Urinary bladder (tissue), 4 donors: ENCODE measurements around the gene CARS1. TPM values are rescaled to one million over a fixed set of nuclear protein-coding genes. Genes with fewer than 3 reads are reported as not detected.

Experiments used
- DNase-seq: peaks from one replicate; pipeline ENCODE4 v3.0.0-alpha.2; 2015; ENCODE audit errors: extremely low spot score
- H3K27ac ChIP-seq: one replicate; pipeline ENCODE4 v1.5.1; 2013; ENCODE audit warnings: low read depth, mild to moderate bottlenecking, moderate library complexity
- H3K36me3 ChIP-seq: one replicate; pipeline ENCODE4 v1.6.1; 2013; ENCODE audit warnings: mild to moderate bottlenecking, moderate library complexity; ENCODE audit not compliant: insufficient read depth
- H3K4me1 ChIP-seq: one replicate; pipeline ENCODE4 v1.6.1; 2013; ENCODE audit warnings: mild to moderate bottlenecking, moderate library complexity; ENCODE audit not compliant: insufficient read depth
- H3K4me3 ChIP-seq: one replicate; pipeline ENCODE4 v1.5.1; 2013; ENCODE audit warnings: low read depth, low read length
- WGBS: extraction: QIAGEN DNeasy Blood & Tissue Kit; methylation state at CpG from one replicate; pipeline ENCODE4 v1.1.7; 2013; 5-methylcytosine and 5-hydroxymethylcytosine counted together
- polyA plus RNA-seq: library from polyadenylated mRNA; stranded (reverse); fragments of 200-250 nt; gene quantifications from one replicate; pipeline ENCODE4 v1.2.3, GENCODE V29; 2013
- total RNA-seq: library from RNA; depleted of rRNA; stranded (reverse); fragments of >200 nt; gene quantifications from one replicate; pipeline ENCODE4 v1.2.3, GENCODE V29; 2014
- donor health status: healthy with polysubstance abuse.
- donor health status: healthy.

Gene CARS1
- total and polyA plus RNA-seq, 2 donors, result 16.1 to 32.2 TPM

DNA sequence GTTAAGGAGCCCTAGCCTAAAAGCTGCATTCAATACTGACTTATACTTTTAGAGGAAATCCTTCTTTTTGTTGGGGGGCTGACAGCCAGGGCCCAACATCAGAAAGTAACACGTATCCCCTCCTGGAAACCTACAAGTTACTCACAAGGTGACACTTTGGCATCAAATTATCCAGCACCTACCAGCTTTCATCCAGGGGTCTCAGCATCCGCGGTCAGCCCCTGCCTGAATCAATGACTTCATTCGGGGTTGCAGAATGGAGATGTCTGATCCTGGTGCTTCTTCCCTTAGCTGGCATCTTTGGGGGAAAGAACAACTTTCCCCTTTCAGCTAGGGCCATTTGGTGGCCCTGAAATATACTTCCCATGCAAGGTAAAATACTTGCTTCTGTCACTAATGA lies 59.8 kb downstream of the CARS1 start:
- no peak for DNase-seq
- no peaks in the 10 kb centered on the region for H3K36me3 ChIP-seq
- H3K4me1 ChIP-seq, result no peaks in the 10 kb centered on the region
- H3K4me3 ChIP-seq, result no peak overlapping the region
- 86% methylated on average over 4 of the region's 4 CpGs for WGBS
- no peak overlapping the region for H3K27ac ChIP-seq

GRCh38 chr11:2996976-2997375 lies 60.2 kb downstream of the CARS1 start:
- DNase-seq, result no peak
- Histone ChIP-seq H3K4me3 (no peak overlapping the region), H3K36me3 (no peaks in the 10 kb centered on the region), H3K27ac (no peak overlapping the region), H3K4me1 (no peaks in the 10 kb centered on the region)
- 84% methylated on average over 6 of the region's 6 CpGs for WGBS

- no peak for DNase-seq
- Histone ChIP-seq H3K4me1 (no peaks in the 10 kb centered on the region), H3K27ac (no peak overlapping the region), H3K36me3 (no peaks in the 10 kb centered on the region), H3K4me3 (no peak overlapping the region)
- WGBS, result 85% methylated on average over 14 of the region's 14 CpGs
Measured at GRCh38 chr11:2995893-2996554, 61.2 kb downstream of the CARS1 start.

DNA sequence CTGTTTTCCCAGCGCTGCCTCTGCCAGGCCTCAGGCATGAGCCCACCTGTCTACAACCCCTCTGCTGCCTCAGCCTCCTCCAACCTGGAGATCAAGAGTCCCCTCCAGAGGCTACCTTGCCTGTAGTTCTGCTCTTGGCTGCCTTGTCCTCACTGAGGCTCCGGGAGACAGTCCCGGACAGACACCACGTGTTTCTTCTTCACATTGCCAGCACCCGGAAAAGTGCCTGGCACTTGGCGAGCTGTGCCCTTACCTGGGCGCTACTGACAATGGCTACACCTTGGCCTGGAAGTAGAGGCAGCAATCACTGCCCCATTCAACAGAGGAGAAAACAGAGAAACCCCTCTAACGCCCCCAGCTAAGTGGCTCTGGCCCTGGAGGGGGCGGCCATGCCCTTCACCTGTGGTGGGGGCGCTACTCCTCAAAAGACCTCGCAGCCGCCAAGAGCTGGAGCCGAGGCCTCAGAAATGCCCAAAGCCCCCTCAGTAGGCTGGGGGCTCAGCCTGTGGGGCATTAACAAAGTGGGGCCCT lies 62.1 kb downstream of the CARS1 start:
- 80% methylated on average over 13 of the region's 13 CpGs for WGBS
- Histone ChIP-seq H3K36me3 (no peaks in the 10 kb centered on the region), H3K4me3 (no peak overlapping the region), H3K27ac (no peak overlapping the region), H3K4me1 (no peaks in the 10 kb centered on the region)
- DNase-seq, result no peak

- DNase-seq, result no peak
- no peaks in the 10 kb centered on the region for H3K4me1 ChIP-seq
- no peak overlapping the region for H3K4me3 ChIP-seq
- WGBS, result 87% methylated on average over 4 of the region's 4 CpGs
- no peak overlapping the region for H3K27ac ChIP-seq
- H3K36me3 ChIP-seq, result no peaks in the 10 kb centered on the region
Measured at GRCh38 chr11:2994336-2994730, 62.9 kb downstream of the CARS1 start.

GRCh38 chr11:2992997-2993325 lies 64.3 kb downstream of the CARS1 start:
- Histone ChIP-seq H3K4me3 (peak overlapping the region; percentile 99), H3K4me1 (peaks cover 2% of the 10 kb centered on the region), H3K27ac (no peak overlapping the region), H3K36me3 (no peaks in the 10 kb centered on the region)
- no peak for DNase-seq
- 30% methylated on average over 7 of the region's 7 CpGs for WGBS

GRCh38 chr11:2992234-2992996 lies 64.8 kb downstream of the CARS1 start, which contains the start of gene NAP1L4:
TSS of gene NAP1L4 (minus strand) at chr11:2992329. CDS start at chr11:2979220, 13,109 bp downstream.
- peak; percentile 93 for DNase-seq
- Histone ChIP-seq H3K4me1 (peaks cover 2% of the 10 kb centered on the region), H3K4me3 (peak within 1 kb of the TSS; percentile 99), H3K36me3 (no peaks in the 10 kb centered on the region), H3K27ac (peak within 1 kb of the TSS; percentile 97)
- WGBS, result under 1% methylated on average over 77 of the region's 77 CpGs

DNA sequence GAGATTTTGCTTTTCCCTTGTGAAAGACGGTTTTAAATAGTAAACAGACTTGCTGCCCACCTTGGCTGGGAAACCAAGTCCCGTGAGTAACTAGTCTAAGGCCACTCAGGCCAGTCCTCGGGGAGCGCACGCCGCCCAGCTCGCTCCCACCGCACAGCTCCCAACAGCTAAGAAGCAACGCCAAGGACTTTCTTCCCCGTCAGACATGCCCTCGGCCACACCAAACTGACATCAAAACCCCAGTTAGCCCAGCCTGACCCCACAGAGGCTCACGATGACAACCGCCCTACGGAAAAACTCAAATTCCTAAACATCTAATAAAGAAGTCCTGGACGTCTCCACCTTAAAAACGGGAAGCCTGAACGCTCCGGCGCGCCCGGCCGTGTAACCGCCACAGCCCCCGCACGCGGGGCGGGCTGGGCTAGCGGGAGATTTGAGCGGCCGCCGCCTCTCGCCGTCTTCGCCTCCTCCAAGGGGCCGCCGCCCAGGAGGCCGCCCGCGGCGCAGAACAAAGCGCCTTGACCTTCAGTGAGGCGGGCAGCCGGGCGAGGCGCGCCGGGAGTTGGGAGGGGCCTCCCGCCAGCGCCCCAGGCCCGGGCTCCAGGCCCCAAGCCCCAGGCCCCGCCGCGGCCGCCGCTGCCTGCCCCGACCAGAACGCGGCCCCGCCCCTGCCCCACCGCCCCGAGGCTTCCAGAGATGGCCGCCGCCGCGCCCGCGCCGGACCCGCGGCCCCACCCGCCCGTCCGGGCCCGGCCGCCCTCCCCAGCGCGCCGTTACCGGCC lies 65.6 kb downstream of the CARS1 start:
- H3K36me3 ChIP-seq, result no peaks in the 10 kb centered on the region
- peak overlapping the region; percentile 99 for H3K4me3 ChIP-seq
- peaks cover 2% of the 10 kb centered on the region for H3K4me1 ChIP-seq
- DNase-seq, result no peak
- WGBS, result under 1% methylated on average over 79 of the region's 79 CpGs
- H3K27ac ChIP-seq, result peak overlapping the region; percentile 97

DNA sequence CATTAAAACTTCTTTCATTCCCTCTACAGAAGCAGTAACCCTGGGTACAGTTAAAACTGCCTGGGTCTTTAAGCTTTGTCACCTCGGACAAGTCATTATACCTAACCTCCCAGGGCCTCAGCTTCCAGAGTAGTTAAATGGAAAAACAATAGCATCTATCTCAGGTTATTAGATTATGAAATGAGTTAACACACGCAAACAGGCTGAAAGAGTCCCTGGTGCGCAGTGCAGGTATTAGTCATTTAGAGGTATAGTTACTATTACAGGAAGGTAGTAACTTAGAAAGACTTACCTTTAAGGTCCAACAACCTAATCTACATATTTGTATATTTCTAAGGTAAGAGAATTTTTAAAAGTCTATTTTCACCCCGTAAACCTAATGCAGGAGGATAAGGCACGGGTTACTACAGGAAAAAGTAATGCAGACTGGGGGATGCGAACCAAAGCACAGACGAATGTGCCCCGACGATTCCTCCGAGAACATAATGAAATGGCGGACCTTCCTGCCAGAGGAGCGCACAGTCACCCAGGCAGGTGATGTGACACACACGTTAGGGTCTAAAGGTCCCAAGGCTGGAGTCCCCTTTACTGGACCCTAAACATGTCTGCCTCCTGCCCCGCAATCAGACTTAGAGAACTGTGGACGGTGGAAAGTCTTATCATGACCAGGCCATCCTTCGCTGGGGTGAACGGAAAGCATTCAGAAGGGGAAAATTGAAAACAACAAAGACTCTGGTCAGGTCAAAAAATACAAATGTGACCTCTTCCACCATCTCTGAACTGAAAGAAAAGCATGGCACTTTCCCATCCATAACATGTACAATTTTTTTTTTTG lies 66.4 kb downstream of the CARS1 start:
- peak overlapping the region; percentile 97 for H3K27ac ChIP-seq
- peaks cover 2% of the 10 kb centered on the region for H3K4me1 ChIP-seq
- no peaks in the 10 kb centered on the region for H3K36me3 ChIP-seq
- 6% methylated on average over 17 of the region's 17 CpGs for WGBS
- DNase-seq, result no peak
- H3K4me3 ChIP-seq, result peak overlapping the region; percentile 99

DNA sequence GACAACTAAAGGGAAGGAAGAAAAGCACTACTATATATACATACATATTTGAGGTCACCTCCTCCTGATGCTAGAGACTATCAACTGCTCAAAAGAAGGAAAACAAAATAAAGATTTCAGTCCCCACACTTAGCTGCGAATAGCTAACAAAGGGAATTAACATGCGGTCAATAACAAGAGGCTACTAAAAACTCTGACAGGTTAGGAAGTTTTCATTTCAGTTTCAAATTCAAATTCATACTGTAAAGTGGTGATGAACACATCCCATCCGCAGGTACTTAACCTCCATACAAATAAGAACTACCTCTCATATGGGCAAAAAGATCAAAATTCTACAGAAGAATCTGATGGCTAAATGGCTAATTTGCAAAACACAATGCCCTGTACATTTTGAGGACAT lies 67.7 kb downstream of the CARS1 start:
- Histone ChIP-seq H3K4me1 (peaks cover 2% of the 10 kb centered on the region), H3K27ac (no peak overlapping the region), H3K4me3 (no peak overlapping the region), H3K36me3 (no peaks in the 10 kb centered on the region)
- DNase-seq, result no peak
- 35% methylated on average over 3 of the region's 3 CpGs for WGBS

DNA sequence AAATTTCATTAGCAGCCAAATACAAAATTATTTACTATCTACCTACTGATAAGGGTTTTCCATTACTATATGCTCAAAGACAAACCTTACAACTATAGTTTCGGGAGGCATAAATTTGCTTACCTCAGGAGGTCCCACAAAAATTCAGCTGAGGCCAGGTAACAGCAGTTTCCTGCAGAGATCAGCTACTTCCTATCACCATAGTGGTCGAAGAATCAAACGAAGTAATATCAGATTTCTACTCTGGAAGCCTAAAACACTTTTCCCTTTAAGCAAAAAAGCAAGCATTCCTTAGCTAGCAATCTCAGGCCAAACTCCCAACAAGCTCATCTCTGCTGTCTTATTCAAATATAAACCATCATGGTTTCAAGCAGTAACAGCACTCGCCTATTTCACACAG lies 68.2 kb downstream of the CARS1 start:
- Histone ChIP-seq H3K4me1 (peaks cover 2% of the 10 kb centered on the region), H3K27ac (peak overlapping the region; percentile 34), H3K36me3 (no peaks in the 10 kb centered on the region), H3K4me3 (peak overlapping the region; percentile 24)
- DNase-seq, result no peak
- WGBS, result 31% methylated on average over 4 of the region's 4 CpGs

GRCh38 chr11:2987881-2988861 lies 69.1 kb downstream of the CARS1 start:
- H3K4me1 ChIP-seq, result peaks cover 2% of the 10 kb centered on the region
- peak overlapping the region; percentile 1 for H3K27ac ChIP-seq
- WGBS, result 62% methylated on average over 11 of the region's 11 CpGs
- DNase-seq, result no peak
- H3K4me3 ChIP-seq, result no peak overlapping the region
- H3K36me3 ChIP-seq, result no peaks in the 10 kb centered on the region
